GM15510 (cell line): ENCODE measurements around the gene DGAT2.

Source experiments
- POLR2A ChIP-seq: IDR thresholded peaks from 3 replicates; pipeline ENCODE4 v1.6.1; 2011; ENCODE audit warnings: borderline replicate concordance; ENCODE audit not compliant: insufficient read length; ENCODE audit errors: extremely low read depth

DGAT2 gene

GRCh38 chr11:75802913-75803820 lies 34.6 kb downstream of the DGAT2 start:
- TF ChIP-seq POLR2A = no peak

- no peak for TF ChIP-seq POLR2A
Observed at GRCh38 chr11:75809111-75809510, 40.5 kb downstream of the DGAT2 start.

DNA sequence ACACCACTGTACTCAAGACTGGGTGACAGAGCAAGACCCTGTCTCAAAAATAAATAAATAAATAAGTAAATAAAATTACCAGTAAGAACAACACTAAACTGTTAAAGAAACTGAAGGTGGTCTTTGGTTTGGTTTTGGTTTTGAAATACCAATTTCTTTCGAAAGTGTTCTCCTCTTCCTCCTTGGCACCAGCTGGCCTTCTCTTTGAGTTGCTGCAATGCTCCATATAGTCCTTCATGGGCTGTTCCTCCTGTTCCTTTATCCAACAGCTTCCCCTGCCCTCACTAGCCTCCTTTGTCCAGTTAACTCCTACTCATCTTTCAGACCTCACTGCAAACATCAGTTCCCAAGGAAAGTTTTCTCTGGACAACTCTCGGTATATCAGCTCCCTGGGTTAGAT lies 41.4 kb downstream of the DGAT2 start:
- TF ChIP-seq POLR2A = no peak

DNA sequence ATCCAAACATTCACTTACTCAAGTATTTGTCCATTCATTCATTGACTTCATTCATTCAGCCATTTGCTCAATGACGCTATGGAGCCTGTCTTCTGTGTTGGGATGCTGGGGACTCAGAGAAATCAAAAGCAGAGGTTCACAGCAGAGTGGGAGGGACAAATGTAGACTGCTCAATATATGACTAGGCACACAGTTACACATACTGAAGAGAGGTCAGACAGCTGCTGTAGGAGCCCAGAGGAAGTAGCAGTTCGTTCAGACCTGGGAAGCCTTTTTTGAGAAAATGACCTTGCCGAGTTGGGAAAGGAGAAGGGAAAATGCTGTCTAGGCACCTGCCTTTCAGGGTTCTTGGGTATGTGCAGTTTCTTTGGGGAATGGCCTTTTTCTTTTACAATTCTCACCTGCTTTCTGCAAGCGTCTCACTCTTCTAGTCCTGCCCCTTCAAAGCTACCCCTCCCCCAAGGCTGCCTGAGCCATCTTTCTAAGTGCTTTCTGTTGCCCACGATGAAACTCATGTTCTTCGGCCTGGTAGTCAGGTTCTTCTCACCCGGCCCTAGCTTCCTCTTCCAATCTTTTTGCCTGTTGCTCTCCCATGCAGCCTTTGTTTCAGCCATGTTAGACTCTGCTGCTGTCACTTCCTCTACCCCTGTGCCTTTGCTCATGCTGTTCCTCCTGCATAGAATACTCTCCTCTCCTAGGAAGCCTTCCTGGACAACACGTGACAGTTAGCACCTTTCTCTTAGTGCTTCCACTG lies 42.2 kb downstream of the DGAT2 start:
- TF ChIP-seq POLR2A = peak; percentile 53

- no peak for TF ChIP-seq POLR2A
Observed at GRCh38 chr11:75811485-75811884, 42.9 kb downstream of the DGAT2 start.

GRCh38 chr11:75812542-75813040 lies 44.0 kb downstream of the DGAT2 start:
- TF ChIP-seq POLR2A = no peak

DNA sequence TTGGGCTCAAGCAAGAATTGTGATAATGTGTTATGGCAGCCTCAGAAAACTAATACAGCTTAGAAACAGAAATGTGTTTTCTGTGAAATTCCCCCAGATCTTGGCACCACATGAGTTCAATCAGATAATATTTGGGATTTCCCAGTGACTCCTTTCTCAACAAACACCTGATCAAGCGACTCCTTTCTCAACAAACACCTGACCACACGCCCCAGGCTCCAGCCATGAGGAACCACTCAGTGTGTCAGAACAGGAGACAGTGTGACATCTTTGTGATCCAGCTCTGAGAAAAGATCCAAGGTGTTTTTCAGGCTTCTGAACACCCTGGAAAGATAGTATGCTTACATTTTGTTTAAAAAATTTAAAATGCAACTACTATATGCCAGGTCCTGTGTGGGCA lies 44.5 kb downstream of the DGAT2 start:
- no peak for TF ChIP-seq POLR2A

GRCh38 chr11:75813622-75814039 lies 45.1 kb downstream of the DGAT2 start:
- TF ChIP-seq POLR2A = no peak

DNA sequence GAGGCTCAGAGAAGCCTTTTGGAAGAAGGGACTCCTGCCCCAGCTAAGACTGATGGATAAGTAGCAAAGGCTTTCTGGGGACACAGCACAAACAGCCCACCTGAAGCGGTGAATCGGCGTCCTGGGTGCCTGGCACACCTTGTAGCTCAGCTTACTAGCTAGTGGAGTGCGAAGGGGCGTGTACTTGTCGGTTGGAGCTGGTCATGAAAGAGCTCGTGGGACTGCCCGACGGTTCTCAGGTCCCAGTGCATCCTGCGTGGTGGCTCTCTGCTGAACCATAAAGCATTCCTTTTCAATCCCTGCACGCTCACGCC lies 45.7 kb downstream of the DGAT2 start:
- TF ChIP-seq POLR2A = no peak

DNA sequence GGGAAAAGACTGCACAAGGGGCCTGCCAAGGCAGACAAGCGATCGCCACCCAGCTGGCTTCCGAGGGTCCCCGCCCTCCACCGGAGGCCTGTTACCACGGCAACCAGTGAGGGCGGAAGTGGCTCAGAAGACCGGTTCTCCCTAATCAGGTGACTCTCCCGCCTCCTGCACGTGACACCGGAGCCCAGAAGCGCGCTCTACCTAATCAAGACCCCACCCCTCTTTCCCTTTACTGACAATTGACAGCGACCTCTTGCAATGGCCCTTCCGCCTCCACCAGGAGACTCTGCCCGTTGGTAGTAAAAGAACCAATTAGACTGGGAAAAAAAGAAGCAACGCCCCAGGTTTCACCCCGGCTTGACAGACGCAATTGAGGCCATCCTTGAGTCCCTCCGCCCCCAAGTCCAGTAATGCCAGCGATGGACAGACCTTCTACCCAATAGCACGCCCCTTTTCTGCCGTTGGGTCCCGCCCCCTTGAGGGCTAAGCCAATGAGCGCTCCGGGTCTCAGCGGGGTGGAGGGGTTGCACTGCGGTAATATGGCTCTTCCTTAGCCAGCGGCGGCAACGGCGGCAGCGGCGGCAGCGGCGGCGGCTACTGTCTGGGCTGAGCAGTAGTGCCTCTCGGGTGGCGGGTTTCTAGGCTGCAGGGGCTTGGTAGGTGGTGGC lies 46.2 kb downstream of the DGAT2 start, which contains the start of gene UVRAG:
UVRAG (plus strand) TSS at position 534 of the 668 bp plus-strand sequence. CDS start 198 bp downstream, outside the sequence.
- peak; percentile 87 for TF ChIP-seq POLR2A

GRCh38 chr11:75815345-75816168 lies 47.0 kb downstream of the DGAT2 start:
- no peak for TF ChIP-seq POLR2A

DNA sequence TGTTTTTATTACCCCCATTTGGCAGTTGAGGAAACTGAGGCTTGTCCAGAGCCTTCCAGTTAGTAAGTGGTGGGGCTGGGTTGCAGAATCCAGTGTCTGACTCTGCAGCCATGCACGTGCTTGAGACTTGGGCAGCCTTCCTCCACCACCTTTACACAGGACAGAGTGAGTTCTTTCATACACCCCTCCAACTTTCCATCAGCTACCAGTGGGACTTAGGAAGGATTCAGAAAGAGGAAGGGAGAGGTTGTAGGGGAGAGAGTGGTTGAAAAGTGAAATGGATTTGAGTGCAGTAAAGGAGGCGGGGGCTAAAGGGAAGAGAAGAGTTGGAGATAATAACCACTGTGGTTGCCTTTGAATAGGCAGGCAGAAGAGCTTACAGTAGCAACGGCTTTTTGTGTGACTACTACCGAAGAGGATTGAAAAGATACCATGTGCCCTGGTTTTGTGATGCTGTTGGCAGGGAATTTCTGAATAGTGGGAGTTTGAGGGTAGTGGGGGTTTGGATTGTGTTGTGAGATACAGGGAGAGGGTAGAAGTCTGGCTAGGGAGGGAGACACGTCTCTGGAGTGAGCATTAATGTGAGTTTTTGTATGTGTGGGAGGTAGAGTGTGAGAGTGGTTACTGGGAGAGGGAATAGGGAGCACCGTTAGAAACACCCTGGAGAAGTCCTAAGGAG lies 48.1 kb downstream of the DGAT2 start:
- TF ChIP-seq POLR2A = no peak

DNA sequence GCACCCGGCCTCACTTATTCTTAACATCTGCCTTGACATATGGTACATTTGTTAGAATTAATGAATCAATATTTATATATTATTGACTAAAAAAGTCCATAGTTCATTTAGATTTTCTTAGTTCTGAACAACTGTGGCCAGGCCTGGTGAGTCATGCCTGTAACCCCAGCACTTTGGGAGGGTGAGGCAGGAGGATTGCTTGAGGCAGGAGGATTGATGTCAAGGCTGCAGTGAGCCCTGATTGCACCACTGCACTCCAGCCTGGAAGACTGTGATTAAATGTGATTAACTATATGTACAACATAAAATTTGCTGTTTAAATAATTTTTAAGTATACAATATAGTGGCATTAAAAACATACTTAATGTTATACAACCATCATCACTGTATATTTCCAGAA lies 52.1 kb downstream of the DGAT2 start:
- TF ChIP-seq POLR2A = no peak

DNA sequence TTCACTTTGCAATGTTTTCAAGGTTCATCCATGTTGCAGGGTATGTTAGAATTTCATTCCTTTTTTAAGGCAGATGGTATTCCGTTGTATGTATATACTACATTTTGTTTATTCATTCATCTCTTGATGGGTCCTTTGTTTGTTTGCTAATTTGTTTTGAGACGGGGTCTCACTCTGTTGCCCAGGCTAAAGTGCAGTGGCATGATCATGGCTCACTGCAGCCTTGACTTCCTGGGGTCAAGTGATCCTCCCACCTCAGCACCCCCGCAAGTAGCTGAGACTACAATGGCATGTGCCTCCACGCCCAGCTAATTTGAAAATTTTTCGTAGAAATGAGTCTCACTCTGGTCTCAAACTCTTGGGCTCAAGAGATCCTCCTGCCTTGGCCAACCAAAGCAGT lies 52.6 kb downstream of the DGAT2 start:
- TF ChIP-seq POLR2A = no peak
